WERI-Rb-1 (cell line): ENCODE results near the gene LRRC4C.

Experiments used
- DNase-seq: peaks from one replicate; pipeline ENCODE4 v3.0.0-alpha.2; 2020
- H3K27ac ChIP-seq: fragments of 250-450 bp; sonication (Bioruptor Pico); 2 replicates; pipeline ENCODE4 v1.5.1; 2020; ENCODE audit warnings: mild to moderate bottlenecking, moderate library complexity
- H3K27me3 ChIP-seq: fragments of 250-450 bp; sonication (Bioruptor Pico); 2 replicates; pipeline ENCODE4 v1.5.1; 2021; ENCODE audit warnings: mild to moderate bottlenecking, low read depth, moderate library complexity; ENCODE audit not compliant: insufficient read depth, severe bottlenecking
- H3K36me3 ChIP-seq: fragments of 250-450 bp; sonication (Bioruptor Pico); 2 replicates; pipeline ENCODE4 v1.5.1; 2020; ENCODE audit warnings: mild to moderate bottlenecking, moderate library complexity
- H3K4me3 ChIP-seq: 2 replicates; pipeline ENCODE4 v1.5.1; 2011; ENCODE audit warnings: low read depth, mild to moderate bottlenecking, control low read depth, low read length
- H3K9me3 ChIP-seq: fragments of 250-450 bp; sonication (Bioruptor Pico); 2 replicates; pipeline ENCODE4 v1.5.1; 2021; ENCODE audit warnings: mild to moderate bottlenecking, moderate library complexity; ENCODE audit not compliant: severe bottlenecking
- TF ChIP-seq, protein P1 (sequence below): IDR thresholded peaks from 2 replicates; pipeline ENCODE4 v1.5.1; 2011; ENCODE audit warnings: low read depth, mild to moderate bottlenecking, control low read depth, inconsistent platforms, low read length

The LRRC4C gene

GRCh38 chr11:41010361-41011050 lies 448.9 kb downstream of the LRRC4C start:
- Histone ChIP-seq H3K9me3 (no peaks in the 10 kb centered on the region), H3K4me3 (no peak overlapping the region), H3K27me3 (peaks cover 2% of the 10 kb centered on the region), H3K27ac (no peak overlapping the region), H3K36me3 (no peaks in the 10 kb centered on the region)
- TF ChIP-seq, protein P1, sequence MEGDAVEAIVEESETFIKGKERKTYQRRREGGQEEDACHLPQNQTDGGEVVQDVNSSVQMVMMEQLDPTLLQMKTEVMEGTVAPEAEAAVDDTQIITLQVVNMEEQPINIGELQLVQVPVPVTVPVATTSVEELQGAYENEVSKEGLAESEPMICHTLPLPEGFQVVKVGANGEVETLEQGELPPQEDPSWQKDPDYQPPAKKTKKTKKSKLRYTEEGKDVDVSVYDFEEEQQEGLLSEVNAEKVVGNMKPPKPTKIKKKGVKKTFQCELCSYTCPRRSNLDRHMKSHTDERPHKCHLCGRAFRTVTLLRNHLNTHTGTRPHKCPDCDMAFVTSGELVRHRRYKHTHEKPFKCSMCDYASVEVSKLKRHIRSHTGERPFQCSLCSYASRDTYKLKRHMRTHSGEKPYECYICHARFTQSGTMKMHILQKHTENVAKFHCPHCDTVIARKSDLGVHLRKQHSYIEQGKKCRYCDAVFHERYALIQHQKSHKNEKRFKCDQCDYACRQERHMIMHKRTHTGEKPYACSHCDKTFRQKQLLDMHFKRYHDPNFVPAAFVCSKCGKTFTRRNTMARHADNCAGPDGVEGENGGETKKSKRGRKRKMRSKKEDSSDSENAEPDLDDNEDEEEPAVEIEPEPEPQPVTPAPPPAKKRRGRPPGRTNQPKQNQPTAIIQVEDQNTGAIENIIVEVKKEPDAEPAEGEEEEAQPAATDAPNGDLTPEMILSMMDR, result no peak
- DNase-seq, result no peak

GRCh38 chr11:41005986-41006385 lies 453.5 kb downstream of the LRRC4C start:
- H3K9me3 ChIP-seq, result no peaks in the 10 kb centered on the region
- DNase-seq, result no peak
- H3K36me3 ChIP-seq, result no peaks in the 10 kb centered on the region
- peaks cover 6% of the 10 kb centered on the region for H3K27me3 ChIP-seq
- TF ChIP-seq, protein P1, result no peak
- no peak overlapping the region for H3K4me3 ChIP-seq
- no peak overlapping the region for H3K27ac ChIP-seq

- Histone ChIP-seq H3K9me3 (no peaks in the 10 kb centered on the region), H3K27ac (no peak overlapping the region), H3K36me3 (no peaks in the 10 kb centered on the region), H3K27me3 (peaks cover 17% of the 10 kb centered on the region), H3K4me3 (no peak overlapping the region)
- DNase-seq, result no peak
- TF ChIP-seq, protein P1, result no peak
These were observed 455.8 kb downstream of the LRRC4C start for GRCh38 chr11:41003339-41004282.

DNA sequence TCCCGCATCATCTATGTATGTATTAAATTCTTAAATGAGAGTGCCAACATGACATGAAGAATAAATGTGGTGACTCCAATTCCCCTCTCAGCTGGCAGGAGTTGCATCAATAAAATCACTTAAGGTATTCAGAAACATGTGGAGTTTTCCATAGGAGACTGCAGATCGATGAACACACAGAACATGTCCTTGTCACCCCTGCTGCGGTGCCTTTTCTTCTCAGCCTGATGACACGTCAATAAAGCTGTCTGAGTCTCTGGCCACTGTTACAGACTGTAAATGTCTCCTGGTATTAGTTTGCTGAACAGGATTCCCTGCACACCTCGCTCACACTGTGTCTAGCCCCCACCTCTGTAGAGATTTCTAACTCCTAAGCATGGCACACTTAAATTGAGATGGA lies 460.5 kb downstream of the LRRC4C start:
- Histone ChIP-seq H3K27me3 (peaks cover 23% of the 10 kb centered on the region), H3K36me3 (no peaks in the 10 kb centered on the region), H3K27ac (no peak overlapping the region), H3K4me3 (no peak overlapping the region), H3K9me3 (no peaks in the 10 kb centered on the region)
- TF ChIP-seq, protein P1, result no peak
- DNase-seq, result no peak

- TF ChIP-seq, protein P1, result no peak
- H3K9me3 ChIP-seq, result no peaks in the 10 kb centered on the region
- no peak overlapping the region for H3K4me3 ChIP-seq
- no peak for DNase-seq
- H3K27ac ChIP-seq, result no peak overlapping the region
- H3K27me3 ChIP-seq, result peaks cover 10% of the 10 kb centered on the region
- H3K36me3 ChIP-seq, result no peaks in the 10 kb centered on the region
These were observed 471.5 kb downstream of the LRRC4C start for GRCh38 chr11:40987776-40988435.
